ENCODE measurements around the gene NRG2. TPM values are rescaled to one million over a fixed set of nuclear protein-coding genes. Genes with fewer than 3 reads are reported as not detected.

The NRG2 gene
- total RNA-seq, 1 donor from 2014 or later = 2.0 TPM

DNA sequence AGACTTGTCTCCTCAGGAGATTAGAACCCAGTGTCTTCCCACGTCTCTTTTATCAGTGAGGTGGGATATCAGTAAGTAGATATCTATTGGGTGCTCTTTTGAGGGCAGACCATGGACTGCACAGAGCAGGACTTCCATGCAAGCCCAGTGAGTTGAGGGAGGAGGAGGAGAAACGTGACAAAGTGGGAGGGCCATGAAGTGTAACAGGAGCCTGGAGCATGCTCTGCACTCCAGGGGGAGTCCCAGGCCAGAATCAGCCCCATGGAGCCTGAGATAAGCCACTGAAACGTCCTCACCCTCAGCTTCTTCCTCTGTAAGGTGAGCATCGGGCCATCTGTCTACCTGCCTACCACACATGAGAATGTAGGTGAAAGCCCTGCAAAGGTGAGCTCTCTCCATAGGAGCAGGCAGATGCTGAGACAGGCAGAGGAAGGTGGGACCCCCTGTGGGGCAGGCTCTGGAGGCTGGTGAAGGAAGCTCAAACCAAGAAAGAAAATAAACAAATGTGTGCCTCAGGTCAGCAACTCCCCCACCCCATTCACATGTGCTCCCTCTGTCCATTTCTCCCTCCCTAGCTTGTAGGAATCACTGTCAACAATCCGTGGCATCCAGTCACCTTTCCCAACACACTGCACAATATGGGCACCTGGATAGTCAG, 87.4 kb downstream of the NRG2 start:
- H3K9me3 Mint-ChIP-seq = no peaks in the 10 kb centered on the region
- DNase-seq (ENCODE audit: low spot score in 2 of 2, unreplicated experiment in 2 of 2) = no peak
- TF ChIP-seq, protein P1, sequence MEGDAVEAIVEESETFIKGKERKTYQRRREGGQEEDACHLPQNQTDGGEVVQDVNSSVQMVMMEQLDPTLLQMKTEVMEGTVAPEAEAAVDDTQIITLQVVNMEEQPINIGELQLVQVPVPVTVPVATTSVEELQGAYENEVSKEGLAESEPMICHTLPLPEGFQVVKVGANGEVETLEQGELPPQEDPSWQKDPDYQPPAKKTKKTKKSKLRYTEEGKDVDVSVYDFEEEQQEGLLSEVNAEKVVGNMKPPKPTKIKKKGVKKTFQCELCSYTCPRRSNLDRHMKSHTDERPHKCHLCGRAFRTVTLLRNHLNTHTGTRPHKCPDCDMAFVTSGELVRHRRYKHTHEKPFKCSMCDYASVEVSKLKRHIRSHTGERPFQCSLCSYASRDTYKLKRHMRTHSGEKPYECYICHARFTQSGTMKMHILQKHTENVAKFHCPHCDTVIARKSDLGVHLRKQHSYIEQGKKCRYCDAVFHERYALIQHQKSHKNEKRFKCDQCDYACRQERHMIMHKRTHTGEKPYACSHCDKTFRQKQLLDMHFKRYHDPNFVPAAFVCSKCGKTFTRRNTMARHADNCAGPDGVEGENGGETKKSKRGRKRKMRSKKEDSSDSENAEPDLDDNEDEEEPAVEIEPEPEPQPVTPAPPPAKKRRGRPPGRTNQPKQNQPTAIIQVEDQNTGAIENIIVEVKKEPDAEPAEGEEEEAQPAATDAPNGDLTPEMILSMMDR (IDR thresholded peaks at IDR 0.05; ENCODE audit: unreplicated experiment) = no peak
- no peak overlapping the region for H3K4me3 Mint-ChIP-seq
- H3K27ac Mint-ChIP-seq = no peak overlapping the region
- peaks cover 41% of the 10 kb centered on the region for H3K27me3 Mint-ChIP-seq (ENCODE audit: low read depth)
- peaks cover 8% of the 10 kb centered on the region for H3K4me1 Mint-ChIP-seq
- no peaks in the 10 kb centered on the region for H3K36me3 Mint-ChIP-seq

GRCh38 chr5:139955053-139955605, 88.0 kb downstream of the NRG2 start:
- TF ChIP-seq, protein P1 (IDR thresholded peaks at IDR 0.05; ENCODE audit: unreplicated experiment) = no peak
- H3K27me3 Mint-ChIP-seq (ENCODE audit: low read depth) = peaks cover 44% of the 10 kb centered on the region
- peaks cover 8% of the 10 kb centered on the region for H3K4me1 Mint-ChIP-seq
- H3K27ac Mint-ChIP-seq = no peak overlapping the region
- no peak for DNase-seq (ENCODE audit: low spot score in 2 of 2, unreplicated experiment in 2 of 2)
- no peaks in the 10 kb centered on the region for H3K36me3 Mint-ChIP-seq
- H3K4me3 Mint-ChIP-seq = no peak overlapping the region
- H3K9me3 Mint-ChIP-seq = no peaks in the 10 kb centered on the region

- no peak overlapping the region for H3K27ac Mint-ChIP-seq
- DNase-seq (ENCODE audit: low spot score in 2 of 2, unreplicated experiment in 2 of 2) = no peak
- H3K4me1 Mint-ChIP-seq = peaks cover 8% of the 10 kb centered on the region
- H3K27me3 Mint-ChIP-seq (ENCODE audit: low read depth) = peaks cover 41% of the 10 kb centered on the region
- TF ChIP-seq, protein P1 (IDR thresholded peaks at IDR 0.05; ENCODE audit: unreplicated experiment) = no peak
- H3K4me3 Mint-ChIP-seq = no peak overlapping the region
- H3K9me3 Mint-ChIP-seq = no peaks in the 10 kb centered on the region
- no peaks in the 10 kb centered on the region for H3K36me3 Mint-ChIP-seq
Observed at GRCh38 chr5:139954462-139954861, 88.6 kb downstream of the NRG2 start.

GRCh38 chr5:139954022-139954421, 89.1 kb downstream of the NRG2 start:
- H3K36me3 Mint-ChIP-seq = no peaks in the 10 kb centered on the region
- H3K9me3 Mint-ChIP-seq = no peaks in the 10 kb centered on the region
- TF ChIP-seq, protein P1 (IDR thresholded peaks at IDR 0.05; ENCODE audit: unreplicated experiment) = no peak
- no peak overlapping the region for H3K27ac Mint-ChIP-seq
- H3K27me3 Mint-ChIP-seq (ENCODE audit: low read depth) = peaks cover 42% of the 10 kb centered on the region
- no peak for DNase-seq (ENCODE audit: low spot score in 2 of 2, unreplicated experiment in 2 of 2)
- H3K4me3 Mint-ChIP-seq = no peak overlapping the region
- H3K4me1 Mint-ChIP-seq = peaks cover 10% of the 10 kb centered on the region

DNA sequence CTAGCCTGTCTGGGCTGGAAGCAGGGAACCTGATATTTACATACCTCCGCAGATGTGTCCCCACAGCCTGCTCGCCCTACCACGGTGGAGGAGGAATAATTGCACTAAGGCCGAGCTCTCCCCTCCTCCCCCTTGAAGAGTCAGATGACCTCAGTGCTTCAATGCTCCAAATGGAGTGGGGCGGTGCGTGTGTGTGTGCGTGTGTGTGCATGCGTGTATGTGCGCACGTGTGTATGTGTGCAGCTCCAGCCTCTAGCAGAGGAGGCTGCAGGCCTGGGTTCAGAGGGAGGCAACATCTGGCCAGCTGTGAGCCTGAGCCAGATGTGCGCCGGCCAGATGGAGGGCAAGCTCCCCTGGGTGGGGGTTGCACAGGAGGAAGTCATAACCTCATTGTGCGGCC, 90.5 kb downstream of the NRG2 start:
- Mint-ChIP-seq H3K27me3 (ENCODE audit: low read depth) (peaks cover 52% of the 10 kb centered on the region), H3K4me1 (peaks cover 11% of the 10 kb centered on the region), H3K9me3 (no peaks in the 10 kb centered on the region), H3K27ac (no peak overlapping the region), H3K36me3 (no peaks in the 10 kb centered on the region), H3K4me3 (no peak overlapping the region)
- TF ChIP-seq, protein P1 (IDR thresholded peaks at IDR 0.05; ENCODE audit: unreplicated experiment) = no peak
- peak in 1 of 2 experiments; percentile 35 for DNase-seq (ENCODE audit: low spot score in 2 of 2, unreplicated experiment in 2 of 2)

Measured in mesothelial cell of epicardium (in vitro differentiated cells).